Measurements from ENCODE around the gene TM7SF2. TPM values are rescaled to one million over a fixed set of nuclear protein-coding genes. Genes with fewer than 3 reads are reported as not detected.
A peak's percentile ranks its signal among the peaks of the same experiment; 100 is the strongest.

The TM7SF2 gene
- total and polyA plus RNA-seq, 2 of the 13 experiments (the other 11 are each of a cell fraction or from before 2014, with no cell fraction given), result 56.0 to 66.9 TPM

DNA sequence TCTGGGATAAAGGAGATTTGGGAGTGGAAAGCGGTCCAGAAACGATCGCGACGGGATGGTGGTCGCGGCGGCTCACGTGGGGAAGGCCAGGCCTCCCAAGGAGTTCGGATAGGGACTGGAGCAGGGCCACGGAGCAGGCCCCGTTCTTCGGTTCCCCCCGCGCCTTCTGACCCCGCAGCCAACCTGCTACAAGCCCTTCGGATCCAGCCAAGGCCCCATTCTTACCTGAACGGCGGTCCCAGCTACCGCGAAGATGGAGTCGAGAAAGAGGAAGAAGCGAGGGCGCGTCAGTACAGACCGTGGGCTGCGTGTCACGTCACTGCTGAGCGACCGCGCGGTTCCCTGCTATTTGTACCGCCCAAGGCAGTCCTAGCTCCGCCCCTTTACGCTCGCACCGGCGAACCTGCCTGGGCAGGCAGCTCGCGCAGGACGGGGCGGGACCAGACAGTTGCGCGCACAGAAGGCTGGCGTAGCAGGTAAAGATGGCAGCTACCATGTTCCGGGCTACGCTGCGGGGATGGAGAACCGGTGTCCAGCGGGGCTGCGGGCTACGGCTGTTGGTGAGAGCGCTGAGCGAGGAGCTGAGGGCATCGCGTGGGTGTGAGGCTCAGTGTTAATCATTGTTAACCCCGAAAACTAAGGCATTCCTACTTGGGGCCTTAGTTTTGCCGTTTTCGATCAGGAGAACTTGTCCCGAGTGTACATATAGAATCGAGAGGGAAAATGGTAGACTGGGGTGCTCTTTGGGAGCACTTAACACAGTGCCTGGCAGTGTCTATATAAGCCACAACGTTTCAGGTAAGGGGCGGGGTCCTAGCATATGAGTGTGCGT is 10.4 kb downstream of the TM7SF2 start, which contains the start of the genes FAU and MRPL49 (continued):
- TF ChIP-seq THYN1 (CRISPR knock-in tag; IDR thresholded peaks at IDR 0.05; ENCODE audit: borderline replicate concordance, low read depth) (no peak), RARG (CRISPR knock-in tag; IDR thresholded peaks at IDR 0.05; ENCODE audit: low read depth) (peak; percentile 77; the same call in 1 of the 2 replicates), ZNF335 (CRISPR knock-in tag; IDR thresholded peaks at IDR 0.05) (no peak), DZIP1 (CRISPR knock-in tag; IDR thresholded peaks at IDR 0.05) (no peak; the same call in 1 of the 2 replicates), ZNF710 (CRISPR knock-in tag; IDR thresholded peaks at IDR 0.05; ENCODE audit: borderline replicate concordance) (0 out of 2 replicates have a peak, but pooled peaks have one; percentile 59), ZNF724P (CRISPR knock-in tag; IDR thresholded peaks at IDR 0.05; ENCODE audit: borderline replicate concordance) (no peak), KLF13 (CRISPR knock-in tag; IDR thresholded peaks at IDR 0.05) (no peak), ZNF660 (CRISPR knock-in tag; IDR thresholded peaks at IDR 0.05; ENCODE audit: borderline replicate concordance, low read depth) (no peak), TP53 (CRISPR knock-in tag; conservative IDR thresholded peaks at IDR 0.05) (peak; percentile 84; the same call in 1 of the 2 replicates), ZNF451 (CRISPR knock-in tag; IDR thresholded peaks at IDR 0.05) (peak; percentile 91; the same call in 1 of the 2 replicates), FOXP1 (IDR thresholded peaks at IDR 0.05) (no peak), FOXP1 (CRISPR knock-in tag; IDR thresholded peaks at IDR 0.05) (no peak), AGO2 (optimal IDR thresholded peaks at IDR 0.05; ENCODE audit: low read depth, low read length) (peak; percentile 77), RAD21 (CRISPR knock-in tag; IDR thresholded peaks at IDR 0.05) (peak; percentile 1; the same call in 1 of the 2 replicates), ZZZ3 (CRISPR knock-in tag; IDR thresholded peaks at IDR 0.05; ENCODE audit: borderline replicate concordance) (peak; percentile 88; the same call in 1 of the 2 replicates)
- TF ChIP-seq, protein P1, sequence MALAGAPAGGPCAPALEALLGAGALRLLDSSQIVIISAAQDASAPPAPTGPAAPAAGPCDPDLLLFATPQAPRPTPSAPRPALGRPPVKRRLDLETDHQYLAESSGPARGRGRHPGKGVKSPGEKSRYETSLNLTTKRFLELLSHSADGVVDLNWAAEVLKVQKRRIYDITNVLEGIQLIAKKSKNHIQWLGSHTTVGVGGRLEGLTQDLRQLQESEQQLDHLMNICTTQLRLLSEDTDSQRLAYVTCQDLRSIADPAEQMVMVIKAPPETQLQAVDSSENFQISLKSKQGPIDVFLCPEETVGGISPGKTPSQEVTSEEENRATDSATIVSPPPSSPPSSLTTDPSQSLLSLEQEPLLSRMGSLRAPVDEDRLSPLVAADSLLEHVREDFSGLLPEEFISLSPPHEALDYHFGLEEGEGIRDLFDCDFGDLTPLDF (CRISPR knock-in tag; IDR thresholded peaks at IDR 0.05), result peak; percentile 80; the same call in 1 of the 2 replicates
- TF ChIP-seq, protein P2, sequence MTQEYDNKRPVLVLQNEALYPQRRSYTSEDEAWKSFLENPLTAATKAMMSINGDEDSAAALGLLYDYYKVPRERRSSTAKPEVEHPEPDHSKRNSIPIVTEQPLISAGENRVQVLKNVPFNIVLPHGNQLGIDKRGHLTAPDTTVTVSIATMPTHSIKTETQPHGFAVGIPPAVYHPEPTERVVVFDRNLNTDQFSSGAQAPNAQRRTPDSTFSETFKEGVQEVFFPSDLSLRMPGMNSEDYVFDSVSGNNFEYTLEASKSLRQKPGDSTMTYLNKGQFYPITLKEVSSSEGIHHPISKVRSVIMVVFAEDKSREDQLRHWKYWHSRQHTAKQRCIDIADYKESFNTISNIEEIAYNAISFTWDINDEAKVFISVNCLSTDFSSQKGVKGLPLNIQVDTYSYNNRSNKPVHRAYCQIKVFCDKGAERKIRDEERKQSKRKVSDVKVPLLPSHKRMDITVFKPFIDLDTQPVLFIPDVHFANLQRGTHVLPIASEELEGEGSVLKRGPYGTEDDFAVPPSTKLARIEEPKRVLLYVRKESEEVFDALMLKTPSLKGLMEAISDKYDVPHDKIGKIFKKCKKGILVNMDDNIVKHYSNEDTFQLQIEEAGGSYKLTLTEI (CRISPR knock-in tag; conservative IDR thresholded peaks at IDR 0.05), result no peak

Data from HepG2 (cell line).